Measurements from ENCODE around the gene COL6A2. TPM values are rescaled to one million over a fixed set of nuclear protein-coding genes. Genes with fewer than 3 reads are reported as not detected.

COL6A2 gene
- total and polyA plus RNA-seq, 2 experiments from 2014 or later, result 28.4 to 89.2 TPM

DNA sequence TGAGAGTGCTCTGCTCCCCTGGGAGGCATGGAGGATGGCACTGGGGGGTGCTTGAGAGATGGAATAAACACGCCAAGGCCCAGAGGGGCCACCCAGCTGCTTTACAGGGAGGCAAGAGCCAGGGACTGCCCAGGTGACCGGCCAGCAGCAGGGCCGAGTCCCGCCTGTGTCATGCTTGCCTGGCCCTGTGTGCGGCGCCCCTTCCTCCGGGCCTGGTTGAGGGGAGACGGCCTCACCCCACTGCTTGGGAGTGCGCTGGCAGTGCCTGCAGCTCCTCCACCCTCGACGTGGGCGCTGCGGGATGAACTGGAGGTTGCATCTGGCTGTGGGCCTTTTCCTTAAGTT, 33.1 kb upstream of the COL6A2 start:
- Histone ChIP-seq H2AFZ (peak overlapping the region; percentile 90; the same call in 1 of the 2 replicates), H3K4me1 (ENCODE audit: insufficient read depth) (peaks cover 5% of the 10 kb centered on the region), H3K79me2 (replicated peaks; ENCODE audit: insufficient read depth) (no peaks in the 10 kb centered on the region), H3K9me2 (ENCODE audit: insufficient read depth) (no peaks in the 10 kb centered on the region), H4K20me1 (replicated peaks; ENCODE audit: insufficient read depth) (no peaks in the 10 kb centered on the region), H3F3A (replicated peaks; ENCODE audit: low read depth) (0 out of 2 replicates have a peak, but pooled peaks cover 3% of the 10 kb centered on the region), H3K36me3 (ENCODE audit: insufficient read depth) (no peaks in the 10 kb centered on the region), H3K27me3 (ENCODE audit: insufficient read depth) (no peaks in the 10 kb centered on the region), H3K4me2 (no peak overlapping the region), H3K4me3 (no peak overlapping the region), H3K27ac (ENCODE audit: low read depth) (no peak overlapping the region)
- TF ChIP-seq NANOG (IDR thresholded peaks at IDR 0.05; ENCODE audit: borderline replicate concordance) (no peak), ZNF114 (CRISPR knock-in tag; IDR thresholded peaks at IDR 0.05) (no peak), EZH2 (IDR thresholded peaks at IDR 0.05; ENCODE audit: low read depth, unreplicated experiment) (no peak)
- TF ChIP-seq, protein P1, sequence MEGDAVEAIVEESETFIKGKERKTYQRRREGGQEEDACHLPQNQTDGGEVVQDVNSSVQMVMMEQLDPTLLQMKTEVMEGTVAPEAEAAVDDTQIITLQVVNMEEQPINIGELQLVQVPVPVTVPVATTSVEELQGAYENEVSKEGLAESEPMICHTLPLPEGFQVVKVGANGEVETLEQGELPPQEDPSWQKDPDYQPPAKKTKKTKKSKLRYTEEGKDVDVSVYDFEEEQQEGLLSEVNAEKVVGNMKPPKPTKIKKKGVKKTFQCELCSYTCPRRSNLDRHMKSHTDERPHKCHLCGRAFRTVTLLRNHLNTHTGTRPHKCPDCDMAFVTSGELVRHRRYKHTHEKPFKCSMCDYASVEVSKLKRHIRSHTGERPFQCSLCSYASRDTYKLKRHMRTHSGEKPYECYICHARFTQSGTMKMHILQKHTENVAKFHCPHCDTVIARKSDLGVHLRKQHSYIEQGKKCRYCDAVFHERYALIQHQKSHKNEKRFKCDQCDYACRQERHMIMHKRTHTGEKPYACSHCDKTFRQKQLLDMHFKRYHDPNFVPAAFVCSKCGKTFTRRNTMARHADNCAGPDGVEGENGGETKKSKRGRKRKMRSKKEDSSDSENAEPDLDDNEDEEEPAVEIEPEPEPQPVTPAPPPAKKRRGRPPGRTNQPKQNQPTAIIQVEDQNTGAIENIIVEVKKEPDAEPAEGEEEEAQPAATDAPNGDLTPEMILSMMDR (conservative IDR thresholded peaks at IDR 0.05; ENCODE audit: low read depth in 2 of 2), result no peak
- peaks cover 15% of the 10 kb centered on the region for H3K36me3 Mint-ChIP-seq (ENCODE audit: low read depth)
- H3K4me1 Mint-ChIP-seq, result peaks cover 17% of the 10 kb centered on the region
- H3K9me3 Mint-ChIP-seq, result peaks cover 48% of the 10 kb centered on the region
- no peak for DNase-seq (ENCODE audit: low spot score)
- no peak overlapping the region for H3K4me3 Mint-ChIP-seq
- peak; percentile 51 for ATAC-seq
- no peak overlapping the region for H3K27ac Mint-ChIP-seq
- H3K27me3 Mint-ChIP-seq (ENCODE audit: insufficient read depth, low read depth, poor library complexity), result peaks cover 35% of the 10 kb centered on the region

DNA sequence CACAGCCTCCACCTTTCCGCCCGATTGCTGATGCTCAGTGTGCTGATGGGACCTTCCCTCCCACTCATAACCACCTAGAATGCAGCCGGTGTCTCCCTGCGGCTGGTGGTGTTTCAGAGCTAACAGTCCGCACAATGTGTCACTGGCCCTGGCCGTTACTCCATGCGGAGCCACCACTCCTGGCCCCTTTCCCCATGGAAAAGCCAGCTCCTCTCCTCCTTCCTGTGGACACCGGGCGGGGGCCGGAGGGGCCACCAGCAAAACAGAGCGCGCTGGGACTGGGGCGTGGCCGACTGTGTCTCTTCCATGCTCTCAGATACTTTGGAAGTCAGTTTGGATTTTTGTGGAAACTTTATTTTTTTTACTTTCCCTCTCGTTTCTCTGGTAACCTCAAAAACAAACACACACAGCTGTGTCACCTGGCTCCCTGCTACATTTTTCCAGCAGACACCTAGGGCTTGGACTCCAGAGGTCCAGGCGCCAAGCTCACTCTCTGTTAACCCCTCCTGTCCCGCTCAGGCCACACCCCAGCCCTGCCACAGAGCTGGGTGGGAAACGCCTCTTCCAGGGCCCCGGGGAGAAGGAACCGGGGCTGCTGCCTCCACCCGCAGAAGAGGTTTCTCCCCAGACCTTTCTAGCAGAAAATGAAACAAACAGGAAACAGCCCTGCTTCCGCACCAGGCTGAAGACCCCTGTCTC, 32.5 kb upstream of the COL6A2 start:
- H3K4me2 ChIP-seq, result no peak overlapping the region
- TF ChIP-seq EZH2phosphoT487 (IDR thresholded peaks at IDR 0.05; ENCODE audit: unreplicated experiment) (no peak), STAT1 (IDR thresholded peaks at IDR 0.05; ENCODE audit: unreplicated experiment) (no peak), ZNF462 (CRISPR knock-in tag; IDR thresholded peaks at IDR 0.05) (no peak)
- TF ChIP-seq, protein P2, sequence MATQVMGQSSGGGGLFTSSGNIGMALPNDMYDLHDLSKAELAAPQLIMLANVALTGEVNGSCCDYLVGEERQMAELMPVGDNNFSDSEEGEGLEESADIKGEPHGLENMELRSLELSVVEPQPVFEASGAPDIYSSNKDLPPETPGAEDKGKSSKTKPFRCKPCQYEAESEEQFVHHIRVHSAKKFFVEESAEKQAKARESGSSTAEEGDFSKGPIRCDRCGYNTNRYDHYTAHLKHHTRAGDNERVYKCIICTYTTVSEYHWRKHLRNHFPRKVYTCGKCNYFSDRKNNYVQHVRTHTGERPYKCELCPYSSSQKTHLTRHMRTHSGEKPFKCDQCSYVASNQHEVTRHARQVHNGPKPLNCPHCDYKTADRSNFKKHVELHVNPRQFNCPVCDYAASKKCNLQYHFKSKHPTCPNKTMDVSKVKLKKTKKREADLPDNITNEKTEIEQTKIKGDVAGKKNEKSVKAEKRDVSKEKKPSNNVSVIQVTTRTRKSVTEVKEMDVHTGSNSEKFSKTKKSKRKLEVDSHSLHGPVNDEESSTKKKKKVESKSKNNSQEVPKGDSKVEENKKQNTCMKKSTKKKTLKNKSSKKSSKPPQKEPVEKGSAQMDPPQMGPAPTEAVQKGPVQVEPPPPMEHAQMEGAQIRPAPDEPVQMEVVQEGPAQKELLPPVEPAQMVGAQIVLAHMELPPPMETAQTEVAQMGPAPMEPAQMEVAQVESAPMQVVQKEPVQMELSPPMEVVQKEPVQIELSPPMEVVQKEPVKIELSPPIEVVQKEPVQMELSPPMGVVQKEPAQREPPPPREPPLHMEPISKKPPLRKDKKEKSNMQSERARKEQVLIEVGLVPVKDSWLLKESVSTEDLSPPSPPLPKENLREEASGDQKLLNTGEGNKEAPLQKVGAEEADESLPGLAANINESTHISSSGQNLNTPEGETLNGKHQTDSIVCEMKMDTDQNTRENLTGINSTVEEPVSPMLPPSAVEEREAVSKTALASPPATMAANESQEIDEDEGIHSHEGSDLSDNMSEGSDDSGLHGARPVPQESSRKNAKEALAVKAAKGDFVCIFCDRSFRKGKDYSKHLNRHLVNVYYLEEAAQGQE (IDR thresholded peaks at IDR 0.05; ENCODE audit: unreplicated experiment), result no peak

More for the DNA sequence above, 32.5 kb upstream of the COL6A2 start:
- Histone ChIP-seq H3K9me2 (ENCODE audit: insufficient read depth) (no peaks in the 10 kb centered on the region), H3K4me3 (no peak overlapping the region), H3K36me3 (ENCODE audit: insufficient read depth) (no peaks in the 10 kb centered on the region), H3K27ac (ENCODE audit: low read depth) (no peak overlapping the region), H4K20me1 (replicated peaks; ENCODE audit: insufficient read depth) (no peaks in the 10 kb centered on the region), H3F3A (replicated peaks; ENCODE audit: low read depth) (0 out of 2 replicates have a peak, but pooled peaks cover 3% of the 10 kb centered on the region), H3K79me2 (replicated peaks; ENCODE audit: insufficient read depth) (no peaks in the 10 kb centered on the region), H3K27me3 (ENCODE audit: insufficient read depth) (no peaks in the 10 kb centered on the region), H3K4me1 (ENCODE audit: insufficient read depth) (peaks cover 5% of the 10 kb centered on the region), H2AFZ (peak overlapping the region; percentile 90; the same call in 1 of the 2 replicates)
- Mint-ChIP-seq H3K4me1 (peaks cover 17% of the 10 kb centered on the region), H3K36me3 (ENCODE audit: low read depth) (peaks cover 15% of the 10 kb centered on the region), H3K4me3 (no peak overlapping the region), H3K27me3 (ENCODE audit: insufficient read depth, low read depth, poor library complexity) (peaks cover 35% of the 10 kb centered on the region), H3K27ac (no peak overlapping the region), H3K9me3 (peaks cover 43% of the 10 kb centered on the region)
- ATAC-seq (peak; percentile 52), DNase-seq (ENCODE audit: low spot score) (no peak)

Measured in GM23338 (cell line).